Upper lobe of right lung (tissue), 1 donor: ENCODE results near the gene TCHP. TPM values are rescaled to one million over a fixed set of nuclear protein-coding genes. Genes with fewer than 3 reads are reported as not detected.
A peak's percentile ranks its signal among the peaks of the same experiment; 100 is the strongest.
"Not testable (repeated sequence)": the region's sequence is repeated elsewhere in the genome, so short reads cannot be mapped to it uniquely, and the experiment has no call there.

ENCODE experiments used
- ATAC-seq: fragments of 200-7000 bp; cut with Tn5 transposase; one replicate; pipeline ENCODE4 v1.9.1; 2020; ENCODE audit warnings: mild to moderate bottlenecking, moderate library complexity
- DNase-seq: peaks from one replicate; pipeline ENCODE4 v3.0.0-alpha.2; 2020
- H3K27ac ChIP-seq: fragments of 200-600 bp; one replicate; pipeline ENCODE4 v1.8.0; 2022
- H3K27me3 ChIP-seq: fragments of 200-600 bp; one replicate; pipeline ENCODE4 v1.8.0; 2022; ENCODE audit warnings: mild to moderate bottlenecking
- H3K36me3 ChIP-seq: fragments of 200-600 bp; one replicate; pipeline ENCODE4 v1.8.0; 2022
- H3K4me1 ChIP-seq: fragments of 200-600 bp; one replicate; pipeline ENCODE4 v1.8.0; 2022
- H3K4me3 ChIP-seq: fragments of 200-600 bp; one replicate; pipeline ENCODE4 v1.8.0; 2022; ENCODE audit warnings: mild to moderate bottlenecking
- H3K9me3 ChIP-seq: fragments of 200-600 bp; one replicate; pipeline ENCODE4 v1.8.0; 2022
- intact Hi-C: fragments of 100-400 bp; cut with DNase I; formaldehyde crosslinking; loops from one replicate; pipeline ENCODE4 v1.11.0; 2022
- total RNA-seq: library from RNA; stranded (reverse); fragmentation: NEBNext Ultra II Directional; extraction: Animal tissue kit (Norgen Biotek cat#: 25700); gene quantifications from one replicate; pipeline ENCODE4 v1.2.1, GENCODE V29; 2021
- TF ChIP-seq, protein P1 (sequence below): fragments of 200-600 bp; IDR thresholded peaks from one replicate; pipeline ENCODE4 v1.8.0; 2022; ENCODE audit warnings: antibody characterized with exemption
- donor health status: DM: no; HTN: yes; CAD: no; lungs with severe emphysema.

The TCHP gene
- total RNA-seq, 1 donor from 2014 or later: 16.5 TPM

- Histone ChIP-seq H3K27ac (peak overlapping the region; percentile 74), H3K4me3 (no peak overlapping the region), H3K27me3 (no peaks in the 10 kb centered on the region), H3K36me3 (no peaks in the 10 kb centered on the region), H3K4me1 (peaks cover 5% of the 10 kb centered on the region), H3K9me3 (no peaks in the 10 kb centered on the region)
- no peak for DNase-seq
- peak; percentile 85 for ATAC-seq
- intact Hi-C loops: no loop called here
- TF ChIP-seq, protein P1, sequence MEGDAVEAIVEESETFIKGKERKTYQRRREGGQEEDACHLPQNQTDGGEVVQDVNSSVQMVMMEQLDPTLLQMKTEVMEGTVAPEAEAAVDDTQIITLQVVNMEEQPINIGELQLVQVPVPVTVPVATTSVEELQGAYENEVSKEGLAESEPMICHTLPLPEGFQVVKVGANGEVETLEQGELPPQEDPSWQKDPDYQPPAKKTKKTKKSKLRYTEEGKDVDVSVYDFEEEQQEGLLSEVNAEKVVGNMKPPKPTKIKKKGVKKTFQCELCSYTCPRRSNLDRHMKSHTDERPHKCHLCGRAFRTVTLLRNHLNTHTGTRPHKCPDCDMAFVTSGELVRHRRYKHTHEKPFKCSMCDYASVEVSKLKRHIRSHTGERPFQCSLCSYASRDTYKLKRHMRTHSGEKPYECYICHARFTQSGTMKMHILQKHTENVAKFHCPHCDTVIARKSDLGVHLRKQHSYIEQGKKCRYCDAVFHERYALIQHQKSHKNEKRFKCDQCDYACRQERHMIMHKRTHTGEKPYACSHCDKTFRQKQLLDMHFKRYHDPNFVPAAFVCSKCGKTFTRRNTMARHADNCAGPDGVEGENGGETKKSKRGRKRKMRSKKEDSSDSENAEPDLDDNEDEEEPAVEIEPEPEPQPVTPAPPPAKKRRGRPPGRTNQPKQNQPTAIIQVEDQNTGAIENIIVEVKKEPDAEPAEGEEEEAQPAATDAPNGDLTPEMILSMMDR: no peak
Observed at GRCh38 chr12:109888179-109889020, 11.7 kb upstream of the TCHP start.

DNA sequence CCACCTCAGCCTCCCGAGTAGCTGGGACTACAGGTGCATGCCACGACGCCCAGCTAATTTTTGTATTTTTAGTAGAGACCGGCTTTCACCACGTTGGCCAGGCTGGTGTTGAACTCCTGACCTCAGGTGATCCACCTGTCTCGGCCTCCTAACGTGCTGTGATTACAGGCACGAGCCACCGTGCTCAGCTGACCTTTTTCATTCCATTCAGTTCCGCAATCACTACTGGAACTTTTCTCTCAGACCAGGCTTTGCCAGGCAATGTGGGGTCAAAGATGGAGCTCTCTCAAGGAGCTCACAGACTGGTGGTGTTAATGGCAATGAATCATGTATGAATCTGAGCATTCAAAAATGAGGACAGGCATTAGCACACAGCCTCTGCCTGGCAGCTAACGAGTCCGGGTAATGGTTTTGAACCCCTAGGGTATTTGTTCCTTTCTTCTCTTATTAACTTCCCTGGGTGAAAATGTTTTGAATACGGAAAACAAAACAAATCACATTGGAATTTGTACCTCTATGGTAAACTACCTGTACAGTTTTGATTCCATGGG, 9.4 kb upstream of the TCHP start:
- intact Hi-C loops: no loop called here
- no peak for ATAC-seq
- TF ChIP-seq, protein P1: no peak
- Histone ChIP-seq H3K27ac (no peak overlapping the region), H3K9me3 (no peaks in the 10 kb centered on the region), H3K36me3 (no peaks in the 10 kb centered on the region), H3K4me3 (no peak overlapping the region), H3K4me1 (peaks cover 5% of the 10 kb centered on the region), H3K27me3 (no peaks in the 10 kb centered on the region)
- no peak for DNase-seq

DNA sequence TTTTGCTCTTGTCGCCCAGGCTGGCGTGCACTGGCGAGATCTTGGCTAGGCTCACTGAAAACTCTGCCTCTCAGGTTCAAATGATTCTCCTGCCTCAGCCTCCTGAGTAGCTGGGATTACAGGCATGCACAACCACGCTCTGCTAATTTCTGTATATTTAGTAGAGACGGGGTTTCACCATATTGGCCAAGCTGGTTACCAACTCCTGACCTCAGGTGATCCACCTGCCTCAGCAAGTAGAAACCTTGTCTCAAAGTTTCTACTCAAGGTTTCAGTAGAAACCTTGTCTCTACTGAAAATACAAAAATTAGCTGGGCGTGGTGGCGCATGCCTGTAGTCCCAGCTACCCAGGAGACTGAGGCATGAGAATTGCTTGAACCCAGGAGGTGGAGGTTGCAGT, 8.3 kb upstream of the TCHP start:
- ATAC-seq, H3K27me3 ChIP-seq, H3K4me3 ChIP-seq, H3K9me3 ChIP-seq, H3K4me1 ChIP-seq, DNase-seq, intact Hi-C loops, H3K36me3 ChIP-seq, H3K27ac ChIP-seq: not testable (repeated sequence)

DNA sequence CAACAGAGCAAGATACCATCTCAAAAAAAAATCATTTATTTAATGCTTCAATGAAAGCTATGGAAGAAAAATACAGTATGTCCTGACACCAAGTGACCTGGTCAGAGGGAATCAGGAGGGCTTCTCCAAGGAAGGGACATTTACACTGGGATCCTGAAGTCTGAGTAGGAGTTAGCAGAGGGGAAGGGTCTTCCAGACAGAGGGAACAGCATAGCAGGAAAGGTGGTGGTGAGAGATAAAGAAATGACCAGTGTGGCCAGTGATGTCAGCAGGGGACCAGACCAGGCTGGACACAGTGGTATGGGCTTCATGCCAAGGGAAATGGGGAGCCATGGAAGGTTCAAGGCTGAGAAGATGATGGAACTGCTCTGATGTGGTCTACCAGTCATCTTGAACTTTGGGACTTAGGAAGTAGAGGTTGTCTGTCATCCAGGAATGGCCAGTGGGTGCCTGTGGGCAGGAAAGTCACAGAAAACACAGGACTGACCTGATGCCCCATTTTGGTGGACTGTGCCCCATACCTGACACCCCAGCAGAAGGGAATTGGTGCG, 7.8 kb upstream of the TCHP start:
- TF ChIP-seq, protein P1: no peak
- Histone ChIP-seq H3K9me3 (no peaks in the 10 kb centered on the region), H3K27ac (no peak overlapping the region), H3K4me3 (no peak overlapping the region), H3K4me1 (peaks cover 5% of the 10 kb centered on the region), H3K27me3 (no peaks in the 10 kb centered on the region), H3K36me3 (no peaks in the 10 kb centered on the region)
- DNase-seq (no peak), ATAC-seq (no peak)
- intact Hi-C loops: no loop called here

- Histone ChIP-seq H3K4me1 (peaks cover 4% of the 10 kb centered on the region), H3K27me3 (no peaks in the 10 kb centered on the region), H3K27ac (no peak overlapping the region), H3K9me3 (no peaks in the 10 kb centered on the region), H3K36me3 (no peaks in the 10 kb centered on the region), H3K4me3 (no peak overlapping the region)
- TF ChIP-seq, protein P1: no peak
- DNase-seq (no peak), ATAC-seq (no peak)
- intact Hi-C loops: no loop called here
Observed at GRCh38 chr12:109892748-109893147, 7.3 kb upstream of the TCHP start.
